Kasumi-1 (cell line): ENCODE results near the gene TRIM8.

ENCODE experiments used
- DNase-seq, 2 experiments: peaks; one replicate each; lab custom pipeline; 2025; lab: John Stamatoyannopoulos, UW

The TRIM8 gene

DNA sequence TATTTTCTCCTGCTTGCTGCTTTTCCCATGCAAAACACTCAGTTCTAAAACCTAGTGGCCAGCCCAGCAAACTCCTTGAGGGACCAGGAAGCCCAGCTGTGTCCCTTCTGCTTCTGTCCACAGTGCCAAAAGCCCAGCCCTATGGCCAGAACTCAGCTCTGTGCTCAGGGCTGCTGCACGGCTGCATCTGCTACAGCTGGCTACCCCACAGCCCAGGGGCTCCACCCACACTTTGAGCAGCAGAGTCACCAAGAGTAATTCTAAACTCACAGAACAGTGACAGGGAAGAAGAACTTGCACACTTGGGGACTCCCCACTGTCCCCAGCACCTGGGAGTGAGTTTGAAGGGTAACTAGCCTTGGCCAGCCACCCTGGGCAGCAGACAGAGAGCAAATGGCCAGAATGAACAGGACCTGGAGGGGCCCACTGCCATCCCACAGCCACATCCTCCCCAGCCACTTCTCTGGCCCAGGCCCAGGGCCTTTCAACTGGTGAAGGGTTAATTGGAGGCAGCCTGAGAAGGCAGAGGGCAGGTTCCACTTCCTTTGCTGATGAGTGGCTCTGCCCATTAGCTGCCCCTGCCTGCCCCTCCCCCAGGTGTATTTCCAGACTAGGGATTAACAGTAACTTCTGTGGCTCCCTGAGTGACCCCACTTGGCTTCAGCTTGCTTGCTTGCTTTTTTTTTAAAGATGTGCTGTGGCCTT lies 28.1 kb upstream of the TRIM8 start:
- DNase-seq = peak in 1 of 2 experiments; percentile 33

GRCh38 chr10:102617041-102617440 lies 27.2 kb upstream of the TRIM8 start:
- no peak for DNase-seq

DNA sequence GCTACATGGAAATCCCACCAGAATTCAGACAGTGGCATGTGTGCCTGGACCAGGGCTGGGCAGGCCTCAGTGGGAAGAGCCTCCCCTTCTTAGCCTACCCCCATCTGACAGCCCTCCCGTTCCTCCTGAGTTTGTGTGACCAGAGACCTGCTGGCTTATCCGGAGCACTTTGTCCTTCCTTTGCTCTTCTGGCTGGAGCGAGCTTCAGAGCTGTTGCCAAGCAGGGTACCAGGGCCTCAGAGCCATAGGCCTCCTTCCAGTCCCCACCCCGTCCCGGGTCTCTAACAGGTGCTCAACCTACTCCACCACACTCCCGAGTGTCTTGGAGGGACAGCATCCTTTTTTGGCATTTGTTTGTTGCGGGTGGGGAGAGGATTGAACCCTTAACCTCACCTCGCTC lies 26.5 kb upstream of the TRIM8 start:
- no peak for DNase-seq

DNA sequence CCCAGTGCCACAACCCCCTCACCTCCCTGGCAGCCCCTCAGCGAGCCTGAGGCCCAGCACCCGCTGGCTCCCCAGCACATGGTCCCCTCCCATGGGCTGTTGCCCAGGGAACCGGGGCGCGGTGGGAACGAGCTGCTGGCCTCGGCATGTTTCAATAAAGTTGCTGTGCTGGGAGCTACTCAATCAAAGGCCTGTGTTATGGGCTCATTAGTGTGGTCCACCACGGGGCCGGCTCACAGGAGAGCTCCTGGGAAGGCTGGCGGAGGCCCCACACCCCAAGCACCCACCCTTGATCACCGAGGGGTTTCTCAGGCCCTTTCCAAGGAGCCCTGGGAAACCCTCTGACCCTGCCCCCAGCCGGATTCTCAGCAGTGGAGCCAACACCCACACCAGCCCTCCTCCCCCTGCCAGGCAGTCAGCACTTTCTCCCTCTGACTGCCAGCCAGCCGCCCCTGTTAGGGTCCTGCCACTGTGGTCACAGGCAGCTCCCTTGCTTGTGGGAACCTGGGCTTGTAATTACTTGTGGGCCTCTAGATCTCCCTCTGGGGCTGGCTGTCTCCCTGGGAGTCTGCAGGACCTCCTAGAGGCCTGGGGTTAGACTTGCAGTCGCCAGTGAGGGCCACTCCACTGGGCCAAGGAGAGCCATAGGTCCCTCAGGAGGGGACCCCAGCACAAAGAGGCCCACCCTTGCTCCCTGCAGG lies 24.8 kb upstream of the TRIM8 start:
- DNase-seq = no peak

DNA sequence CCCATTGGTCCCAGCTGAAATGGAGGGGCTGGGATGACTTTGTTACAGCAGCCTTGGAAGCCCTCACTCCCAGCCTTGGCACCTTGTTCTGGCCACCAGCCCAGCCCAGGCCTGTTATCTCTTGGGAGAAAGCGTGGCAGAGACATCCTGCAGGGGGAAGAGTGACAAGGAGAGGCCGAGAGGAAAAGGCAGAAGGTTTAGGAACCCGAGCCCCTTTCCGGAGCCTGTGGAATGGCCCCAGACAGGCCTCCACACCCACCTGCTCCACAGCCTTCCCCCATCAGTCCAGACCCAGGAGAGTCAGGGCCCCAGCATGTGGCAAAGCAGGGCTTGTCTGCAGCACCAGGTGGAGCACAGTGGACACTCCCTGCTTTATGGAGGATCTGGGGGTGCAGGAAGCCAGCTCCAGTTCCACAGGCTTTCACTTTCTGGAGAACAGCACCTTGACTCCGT lies 24.1 kb upstream of the TRIM8 start:
- DNase-seq = no peak

- DNase-seq = no peak
Measured at GRCh38 chr10:102620591-102621442, 23.5 kb upstream of the TRIM8 start.

DNA sequence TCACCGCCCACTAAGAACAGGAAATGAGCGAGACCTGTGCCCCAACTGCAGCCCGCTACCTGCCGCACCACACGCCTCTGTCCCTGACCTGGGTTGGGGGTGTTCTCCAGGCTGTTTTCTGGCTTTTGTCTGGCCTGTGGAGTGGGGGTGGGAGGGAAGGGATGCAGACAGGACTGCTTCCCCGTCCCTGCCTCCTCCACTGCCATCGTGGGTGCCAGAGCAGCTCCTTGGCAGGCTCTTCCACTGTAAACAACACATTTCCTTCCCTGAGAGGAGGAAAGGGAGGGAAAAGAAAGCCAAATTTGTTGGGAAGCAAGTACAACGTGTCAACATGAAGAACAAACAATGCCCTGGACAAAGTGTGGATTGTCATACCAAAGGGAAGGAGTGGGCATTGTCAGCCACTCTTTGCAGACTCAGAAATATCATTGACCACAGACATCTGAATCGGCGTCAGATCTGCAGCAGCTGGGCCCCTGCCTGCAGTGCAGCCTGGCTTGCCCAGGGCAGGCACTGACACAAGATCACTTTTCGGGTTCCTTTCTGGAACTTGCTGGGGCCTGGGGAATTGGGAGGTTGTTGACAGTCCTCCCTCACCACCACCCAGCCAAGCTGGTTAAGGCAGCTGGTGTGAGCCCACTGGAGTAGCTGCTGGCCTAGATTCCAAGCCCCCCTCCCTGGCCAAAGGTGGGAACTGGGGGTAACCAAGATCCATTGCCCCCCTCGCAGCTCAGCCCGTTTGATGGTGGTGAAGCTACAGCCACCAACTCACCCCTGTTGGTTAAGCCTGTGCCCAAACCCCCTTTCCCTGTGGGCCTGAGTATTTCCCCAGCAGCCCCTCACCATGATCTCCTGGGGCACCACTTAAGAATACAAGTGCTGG lies 22.6 kb upstream of the TRIM8 start:
- no peak for DNase-seq

DNA sequence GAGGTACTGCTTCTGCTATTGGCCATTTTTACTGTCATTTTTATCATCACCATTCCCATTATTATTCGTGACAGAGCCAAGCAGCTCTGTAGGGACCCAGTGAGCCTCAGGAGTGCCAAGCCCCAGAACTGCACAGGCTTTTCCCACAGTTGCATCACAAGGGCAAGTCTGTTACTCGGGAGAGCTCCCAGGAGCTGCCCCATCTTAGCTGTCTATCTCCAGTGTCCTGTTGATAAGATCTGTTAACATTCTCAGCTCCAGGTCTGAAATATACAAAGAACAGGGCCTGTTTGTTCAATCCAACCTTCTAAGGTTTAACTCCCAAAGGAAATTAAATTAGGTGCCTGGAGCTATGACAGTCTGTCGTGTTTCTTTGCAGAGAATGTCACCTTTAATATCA lies 20.2 kb upstream of the TRIM8 start:
- no peak for DNase-seq

DNA sequence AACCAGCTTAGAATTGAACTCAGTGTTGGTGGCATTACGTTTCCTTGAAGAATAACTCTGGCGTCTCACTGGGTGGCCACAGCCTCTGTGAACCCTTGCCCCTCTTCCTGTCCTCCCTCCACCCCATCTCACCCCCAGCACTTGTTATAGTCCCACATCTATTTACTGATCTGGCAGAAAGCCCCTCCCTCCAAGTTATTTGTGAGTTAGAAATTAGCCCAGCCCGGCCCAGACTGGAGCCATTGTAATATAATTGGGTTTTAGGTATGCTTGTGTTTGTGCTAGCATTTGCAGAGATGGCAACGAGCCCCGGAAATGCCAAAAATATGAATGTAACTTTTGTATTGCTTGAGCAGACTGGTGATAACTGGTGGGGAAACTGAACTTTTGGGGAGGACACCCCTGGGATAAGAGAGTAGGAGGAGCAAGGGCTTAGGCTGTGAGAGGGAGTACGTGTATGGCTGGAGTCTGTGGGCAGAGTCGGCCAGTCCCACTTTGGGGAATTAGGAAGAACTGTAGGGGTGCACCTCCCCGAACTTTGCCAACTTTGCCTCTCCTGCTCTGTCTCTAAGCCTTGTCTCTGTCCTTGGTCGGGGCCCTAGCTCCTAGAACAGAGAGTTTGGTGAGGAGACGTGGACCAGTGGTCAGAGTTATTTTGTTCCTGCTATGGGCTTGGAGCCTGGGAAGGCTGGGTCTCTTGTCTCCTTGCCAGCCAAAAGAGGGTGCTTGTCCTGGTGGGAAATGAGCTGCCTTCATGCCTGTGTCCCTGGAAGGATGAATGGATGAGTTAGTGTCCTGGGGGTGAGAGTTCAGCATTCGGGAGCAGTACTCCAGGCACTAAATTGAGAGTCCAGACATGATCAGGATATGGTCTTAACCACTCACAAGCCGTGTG lies 19.3 kb upstream of the TRIM8 start:
- DNase-seq = no peak

- DNase-seq = no peak
Measured at GRCh38 chr10:102626026-102626685, 18.1 kb upstream of the TRIM8 start.

- no peak for DNase-seq
Measured at GRCh38 chr10:102627291-102627735, 17.0 kb upstream of the TRIM8 start.

GRCh38 chr10:102627736-102628293 lies 16.5 kb upstream of the TRIM8 start:
- no peak for DNase-seq

DNA sequence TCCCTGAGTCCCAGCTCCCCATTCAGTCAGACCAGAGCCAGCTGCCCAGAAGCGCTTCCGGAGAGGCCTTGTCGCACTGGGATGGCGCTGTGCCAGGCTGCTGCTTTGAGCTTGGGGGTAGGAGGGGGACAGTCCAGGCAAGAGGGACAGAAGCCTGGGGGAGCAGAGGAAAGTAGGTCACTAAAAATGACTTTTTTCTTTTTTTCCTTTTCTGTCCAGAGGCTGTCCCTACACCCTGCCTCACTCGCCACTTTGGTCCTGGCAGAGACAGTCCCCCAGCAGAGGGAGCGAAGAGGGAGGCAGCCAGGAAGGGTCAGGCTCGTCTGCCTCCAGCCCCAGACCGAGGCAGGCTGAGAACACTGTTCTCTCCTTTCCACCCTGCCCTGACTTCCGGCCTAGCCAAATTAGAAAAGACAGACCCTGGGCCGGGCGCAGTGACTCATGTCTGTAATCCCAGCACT lies 15.8 kb upstream of the TRIM8 start:
- no peak for DNase-seq

GRCh38 chr10:102629661-102630614 lies 14.3 kb upstream of the TRIM8 start:
- peak in 1 of 2 experiments; percentile 43 for DNase-seq

GRCh38 chr10:102630663-102631062 lies 13.6 kb upstream of the TRIM8 start:
- DNase-seq = no peak

- DNase-seq = no peak
Measured at GRCh38 chr10:102631525-102632393, 12.5 kb upstream of the TRIM8 start.

GRCh38 chr10:102632394-102633111 lies 11.7 kb upstream of the TRIM8 start:
- peak; percentile 98 to 99 for DNase-seq
